GM21390 (cell line): ENCODE measurements around the gene UQCRQ.
A peak's percentile ranks its signal among the peaks of the same experiment; 100 is the strongest.
"Not testable (repeated sequence)": the region's sequence is repeated elsewhere in the genome, so short reads cannot be mapped to it uniquely, and the experiment has no call there.

ENCODE experiments used
- ATAC-seq: cut with Tn5 transposase; IDR thresholded peaks from one replicate; pipeline ENCODE4 v1.9.1; 2021; ENCODE audit not compliant: unreplicated experiment

Gene UQCRQ

GRCh38 chr5:132831095-132831860, 35.2 kb upstream of the UQCRQ start:
- ATAC-seq = no peak

GRCh38 chr5:132832612-132833011, 33.8 kb upstream of the UQCRQ start:
- no peak for ATAC-seq

DNA sequence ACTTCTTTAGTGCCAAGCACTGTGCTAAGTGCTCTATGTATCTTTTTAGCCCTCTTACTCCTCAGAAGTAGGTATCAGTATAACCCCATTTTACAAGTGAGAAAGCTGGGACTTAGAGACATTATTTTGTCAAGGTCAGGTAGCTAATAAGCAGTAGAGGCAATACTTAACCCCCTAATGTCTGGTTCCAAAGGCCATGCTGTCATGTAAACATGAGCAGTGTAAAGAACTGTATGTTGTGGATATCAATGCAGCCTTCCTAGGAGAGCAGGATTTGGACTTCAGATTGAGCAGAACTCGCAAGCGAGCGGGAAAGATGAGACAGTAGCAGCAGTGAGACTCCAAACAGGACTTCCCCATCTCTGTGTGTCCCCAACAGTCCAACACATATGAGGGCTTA, 32.4 kb upstream of the UQCRQ start:
- ATAC-seq = no peak

- ATAC-seq = no peak
Measured at GRCh38 chr5:132836852-132837251, 29.6 kb upstream of the UQCRQ start.

DNA sequence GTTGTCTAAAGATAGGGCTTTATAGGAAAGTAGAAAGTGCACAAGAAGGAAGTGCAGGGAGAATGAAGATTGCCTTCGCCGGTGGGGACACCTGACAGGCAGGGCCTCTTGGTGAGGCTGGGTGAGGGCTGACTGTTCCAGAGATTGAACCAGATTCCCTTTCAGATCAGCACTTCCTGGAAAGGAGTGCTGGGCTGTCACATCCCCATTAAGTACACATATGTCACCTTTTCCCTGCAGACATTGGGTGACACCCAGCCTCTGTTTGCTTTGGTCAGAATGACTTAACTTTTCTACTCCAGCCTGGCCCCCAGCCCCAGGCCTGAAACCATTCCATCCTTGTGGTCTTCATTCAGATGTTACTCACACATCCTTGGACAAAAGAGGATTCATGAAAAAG, 28.6 kb upstream of the UQCRQ start:
- ATAC-seq = no peak

DNA sequence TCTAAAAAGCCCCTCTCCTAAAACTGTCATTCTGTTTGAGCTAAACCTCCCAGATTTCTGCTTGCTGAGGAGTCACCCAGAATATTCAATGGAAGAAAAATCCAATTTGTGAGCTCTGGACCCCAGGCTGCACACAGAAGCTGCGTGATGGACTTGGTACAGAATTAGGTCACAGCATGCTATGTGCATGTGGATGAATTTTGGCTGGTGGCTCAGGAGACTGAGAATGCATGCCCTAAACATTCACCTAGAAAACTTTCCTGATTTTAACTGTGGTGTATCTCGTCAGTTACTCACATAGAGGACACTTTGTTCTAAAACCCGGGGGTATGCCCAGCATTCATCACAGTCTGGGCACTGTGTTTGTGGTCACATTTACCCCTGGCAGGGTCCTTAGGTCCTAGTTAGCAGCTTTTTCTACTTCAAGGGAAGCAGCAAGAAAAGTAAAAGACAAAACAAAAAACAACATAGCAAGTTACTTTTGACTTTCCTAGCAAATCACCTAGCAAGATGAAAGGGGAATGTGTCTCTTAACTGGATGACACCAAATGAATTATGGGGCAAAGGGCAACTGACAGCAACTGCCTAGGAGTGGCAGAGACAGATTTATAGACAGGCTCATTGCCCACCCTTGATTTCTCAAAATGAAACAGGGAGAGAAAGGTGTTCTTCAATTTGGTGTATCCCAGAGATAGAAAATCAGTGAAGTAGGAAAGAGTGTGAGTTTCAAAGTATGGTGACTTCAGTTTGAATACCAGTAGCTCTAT, 27.7 kb upstream of the UQCRQ start:
- no peak for ATAC-seq

DNA sequence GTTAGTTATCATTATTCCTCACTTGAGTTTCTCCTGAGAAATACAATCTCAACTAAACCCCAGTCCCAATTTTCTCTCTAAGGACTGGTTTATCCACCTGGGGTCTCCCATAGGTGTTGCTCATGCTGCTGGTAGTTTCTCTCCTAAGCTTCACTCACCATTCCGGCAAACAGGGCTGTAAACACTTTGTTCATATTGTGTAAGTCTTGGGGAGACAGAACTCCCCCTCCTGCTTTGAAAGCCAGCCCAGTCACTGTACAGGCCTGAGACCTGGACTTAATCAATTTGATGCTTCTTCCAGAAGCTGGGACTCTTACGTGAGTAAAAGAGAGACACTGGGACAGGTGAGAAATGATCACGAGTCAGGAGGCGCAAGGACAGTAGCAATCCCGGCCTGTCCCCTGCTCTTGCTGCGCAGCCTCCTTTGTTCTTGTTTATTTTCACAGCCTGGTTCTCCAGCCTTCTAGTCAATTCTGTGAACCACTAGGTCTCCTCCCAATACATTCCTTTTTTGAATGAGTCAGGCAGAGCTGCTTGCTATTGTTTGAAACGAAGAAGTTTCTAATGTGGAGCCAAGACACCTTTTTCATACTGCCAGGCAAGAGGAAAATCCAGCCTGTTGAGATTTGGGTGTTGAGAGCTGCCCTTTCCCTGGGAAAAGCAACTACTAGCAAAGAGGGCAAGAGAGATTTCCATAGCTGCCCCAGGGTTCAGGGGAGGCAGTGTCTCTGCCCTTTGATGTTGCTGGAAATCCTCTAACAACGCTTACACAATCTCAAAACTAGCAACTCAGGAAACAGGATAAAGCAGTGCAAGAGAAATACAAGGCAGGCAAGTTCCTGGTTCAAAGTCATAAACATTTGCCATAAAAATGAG, 26.8 kb upstream of the UQCRQ start:
- no peak for ATAC-seq

DNA sequence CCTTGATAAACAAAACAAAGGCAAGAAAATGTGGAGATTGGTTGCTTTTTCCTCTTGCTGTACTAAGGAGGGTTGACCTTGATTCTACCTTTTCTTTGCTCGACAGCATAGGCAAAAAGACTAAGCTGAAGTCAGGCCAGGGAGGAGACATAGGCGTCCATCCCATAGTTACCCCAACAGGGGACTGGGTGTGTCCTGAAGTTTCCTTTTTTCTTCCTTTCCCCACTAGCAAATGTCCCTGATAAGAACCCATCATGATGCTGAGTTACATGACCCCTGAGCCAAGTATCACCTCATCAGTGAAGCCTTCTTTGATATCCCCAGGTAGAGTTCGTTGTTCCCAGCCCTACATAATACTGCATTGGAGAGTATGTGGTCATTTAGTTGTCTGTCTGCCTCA, 26.1 kb upstream of the UQCRQ start:
- ATAC-seq = no peak

DNA sequence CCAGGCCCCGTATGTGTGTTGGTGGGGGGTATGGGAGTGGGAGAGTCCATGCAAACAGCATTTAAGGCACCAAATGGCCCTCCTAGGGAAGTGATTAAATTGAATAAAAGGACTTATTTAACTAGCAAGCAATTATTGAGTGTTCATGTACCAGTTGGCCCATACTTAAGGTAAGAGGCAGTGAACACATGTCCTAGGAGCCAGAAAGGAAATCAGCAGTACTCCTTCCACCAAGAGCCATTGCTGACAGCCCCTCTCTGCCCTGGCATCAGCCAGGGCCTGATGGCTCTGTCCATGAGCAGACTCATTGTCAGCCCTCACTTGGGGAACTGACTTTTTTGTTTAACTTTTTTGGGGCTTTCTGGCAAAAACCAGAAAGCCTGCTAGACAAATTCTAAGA, 25.5 kb upstream of the UQCRQ start:
- ATAC-seq = no peak

- no peak for ATAC-seq
Measured at GRCh38 chr5:132841305-132841704, 25.1 kb upstream of the UQCRQ start.

DNA sequence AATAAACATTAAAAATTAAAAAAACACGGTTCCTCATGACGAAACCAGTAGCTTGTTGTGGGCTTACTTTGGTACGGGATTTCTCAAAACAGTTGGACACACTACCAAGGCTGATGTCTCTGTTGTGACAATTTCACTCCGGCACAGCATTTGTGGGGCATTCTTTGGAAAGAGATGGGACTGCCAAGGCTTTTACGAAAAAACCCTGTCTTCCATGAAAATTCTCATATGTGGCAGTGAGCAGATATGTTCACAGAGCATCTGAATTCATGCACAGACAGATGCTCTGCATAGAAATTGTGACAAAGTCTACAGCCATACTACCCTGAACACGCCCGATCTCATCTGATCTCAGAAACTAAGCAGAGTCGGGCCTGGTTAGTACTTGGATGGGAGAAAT, 18.2 kb upstream of the UQCRQ start:
- ATAC-seq = no peak

DNA sequence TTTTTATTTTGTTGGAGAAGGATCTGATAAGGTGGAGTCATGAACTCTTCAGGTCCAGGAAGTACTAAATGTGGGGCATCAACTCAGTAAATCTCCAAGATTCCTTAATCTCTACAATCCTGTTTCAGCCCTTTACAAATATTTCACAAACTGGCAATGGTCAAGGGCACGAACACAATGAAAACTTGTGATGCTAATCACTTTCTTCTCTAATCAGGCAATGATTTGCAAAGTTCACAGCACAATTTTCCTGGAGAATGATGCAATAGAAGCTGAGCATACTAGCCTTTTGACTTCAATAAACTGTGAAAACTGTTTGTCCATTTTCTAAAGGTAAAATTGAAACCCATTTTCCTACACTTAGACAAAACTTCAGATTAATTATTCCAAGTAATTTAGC, 17.1 kb upstream of the UQCRQ start:
- ATAC-seq = no peak

GRCh38 chr5:132850066-132850465, 16.4 kb upstream of the UQCRQ start:
- ATAC-seq = no peak

- no peak for ATAC-seq
Measured at GRCh38 chr5:132853323-132853722, 13.1 kb upstream of the UQCRQ start.

GRCh38 chr5:132853790-132854189, 12.7 kb upstream of the UQCRQ start:
- no peak for ATAC-seq

GRCh38 chr5:132854301-132854700, 12.1 kb upstream of the UQCRQ start:
- no peak for ATAC-seq

DNA sequence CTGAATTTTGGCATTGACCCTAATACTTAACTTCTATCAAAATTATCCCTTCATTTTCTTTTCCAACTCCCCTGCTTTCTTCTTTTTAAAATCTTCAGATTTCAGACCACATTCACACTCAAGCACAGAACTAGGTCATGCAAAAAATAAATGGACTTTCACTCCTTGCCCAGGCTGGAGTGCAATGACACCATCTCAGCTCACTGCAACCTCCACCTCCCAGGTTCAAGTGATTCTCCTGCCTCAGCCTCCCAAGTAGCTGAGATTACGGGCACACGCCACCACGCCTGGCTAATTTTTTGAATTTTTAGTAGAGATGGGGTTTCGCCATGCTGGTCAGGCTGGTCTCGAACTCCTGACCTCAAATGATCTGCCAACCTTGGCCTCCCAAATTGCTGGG, 11.4 kb upstream of the UQCRQ start:
- ATAC-seq = not testable (repeated sequence)

DNA sequence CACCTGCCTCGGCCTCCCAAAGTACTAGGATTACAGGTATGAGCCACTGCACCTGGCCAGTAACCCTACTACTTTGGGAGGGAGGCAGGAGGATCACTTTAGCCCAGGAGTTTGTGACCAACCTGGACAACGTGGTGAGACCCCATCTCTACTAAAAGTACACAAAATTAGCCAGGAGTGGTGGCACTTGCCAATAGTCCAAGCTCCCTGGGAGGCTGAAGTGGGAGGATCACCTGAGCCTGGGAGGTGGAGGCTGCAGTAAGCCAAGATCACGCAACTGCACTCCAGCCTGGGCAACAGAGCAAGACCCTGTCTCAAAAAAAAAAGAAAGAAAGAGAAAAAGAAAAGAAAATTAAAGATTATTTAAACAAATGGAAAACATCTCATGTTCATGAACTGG, 10.4 kb upstream of the UQCRQ start:
- ATAC-seq = no peak

- ATAC-seq = no peak
Measured at GRCh38 chr5:132859889-132860437, 6.5 kb upstream of the UQCRQ start.

DNA sequence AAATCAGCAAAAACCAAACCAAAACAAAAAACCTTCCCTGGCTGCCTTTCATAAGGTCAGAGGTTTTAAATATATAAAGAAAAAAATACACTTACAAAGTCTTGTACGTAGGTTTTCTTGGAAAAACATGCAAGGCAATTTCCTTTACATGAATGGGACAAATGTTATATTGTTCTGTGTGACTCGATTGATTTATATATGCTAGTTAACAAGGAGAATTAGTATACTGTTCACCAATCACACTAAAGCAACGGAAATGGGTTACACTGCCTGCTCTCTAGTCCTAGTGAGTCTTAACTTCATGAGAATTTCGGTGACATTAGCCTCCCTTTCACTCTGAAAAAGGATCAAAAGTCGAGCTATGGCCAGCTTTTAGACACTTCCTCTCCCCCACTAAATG, 5.7 kb upstream of the UQCRQ start:
- no peak for ATAC-seq

- peak; percentile 32 for ATAC-seq
Measured at GRCh38 chr5:132865668-132866341, 637 bp upstream of the UQCRQ start.
